ENCODE results near the gene PIGW.

- TF ChIP-seq CTCF (IDR thresholded peaks at IDR 0.05) = no peak
- TF ChIP-seq ZNF138 (CRISPR knock-in tag; conservative IDR thresholded peaks at IDR 0.05) = no peak
- TF ChIP-seq ZNF423 (CRISPR knock-in tag; IDR thresholded peaks at IDR 0.05) = no peak
- TF ChIP-seq ETV6 (CRISPR knock-in tag; IDR thresholded peaks at IDR 0.05) = no peak
- no peak for TF ChIP-seq ZNF281 (CRISPR knock-in tag; IDR thresholded peaks at IDR 0.05)
- TF ChIP-seq USF2 (CRISPR knock-in tag; IDR thresholded peaks at IDR 0.05) = no peak
- TF ChIP-seq FOXP1 (CRISPR knock-in tag; IDR thresholded peaks at IDR 0.05; ENCODE audit: borderline replicate concordance) = no peak
Observed at GRCh38 chr17:36496018-36496789, 38.6 kb upstream of the PIGW start.

All from WTC11 (cell line).